ENCODE data around the gene SYNGR3. TPM values are rescaled to one million over a fixed set of nuclear protein-coding genes. Genes with fewer than 3 reads are reported as not detected.

The SYNGR3 gene
- total RNA-seq, 2 experiments from 2014 or later: 6.4 to 17.6 TPM

DNA sequence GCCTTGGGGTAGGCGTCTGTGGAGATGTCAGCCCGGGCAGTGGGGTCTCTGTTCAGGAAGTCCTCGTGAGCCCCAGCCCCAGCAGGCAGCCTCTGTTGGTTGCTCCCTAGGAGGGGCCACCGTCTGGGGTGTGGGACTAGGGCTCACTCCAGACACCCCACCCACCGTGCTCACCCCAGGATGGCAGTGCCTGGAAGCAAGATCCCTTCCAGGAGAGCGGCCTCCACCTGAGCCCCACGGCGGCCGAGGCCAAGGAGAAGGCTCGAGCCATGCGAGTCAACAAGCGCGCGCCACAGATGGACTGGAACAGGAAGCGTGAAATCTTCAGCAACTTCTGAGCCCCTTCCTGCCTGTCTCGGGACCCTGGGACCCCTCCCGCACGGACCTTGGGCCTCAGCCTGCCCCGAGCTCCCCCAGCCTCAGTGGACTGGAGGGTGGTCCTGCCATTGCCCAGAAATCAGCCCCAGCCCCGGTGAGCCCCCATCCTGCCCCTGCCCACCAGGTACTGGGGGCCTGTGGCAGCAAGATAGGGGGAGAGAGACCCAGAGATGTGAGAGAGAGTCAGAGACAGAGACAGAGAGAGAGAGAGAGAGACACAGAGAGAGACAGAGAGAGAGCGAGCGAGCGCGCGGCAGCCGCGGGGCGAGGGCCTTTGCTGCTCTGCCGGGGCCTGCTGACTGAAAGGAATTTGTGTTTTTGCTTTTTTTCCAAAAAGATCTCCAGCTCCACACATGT, 48.0 kb downstream of the SYNGR3 start:
- H3K9me3 Mint-ChIP-seq (ENCODE audit: low read depth): no peaks in the 10 kb centered on the region
- no peak overlapping the region for H3K4me3 Mint-ChIP-seq
- no peak for ATAC-seq
- no peaks in the 10 kb centered on the region for H3K36me3 Mint-ChIP-seq
- no peak overlapping the region for H3K27ac Mint-ChIP-seq
- CTCF ChIA-PET: no interaction called here
- no peak for DNase-seq
- H3K4me1 Mint-ChIP-seq: no peaks in the 10 kb centered on the region
- no peaks in the 10 kb centered on the region for H3K27me3 Mint-ChIP-seq

DNA sequence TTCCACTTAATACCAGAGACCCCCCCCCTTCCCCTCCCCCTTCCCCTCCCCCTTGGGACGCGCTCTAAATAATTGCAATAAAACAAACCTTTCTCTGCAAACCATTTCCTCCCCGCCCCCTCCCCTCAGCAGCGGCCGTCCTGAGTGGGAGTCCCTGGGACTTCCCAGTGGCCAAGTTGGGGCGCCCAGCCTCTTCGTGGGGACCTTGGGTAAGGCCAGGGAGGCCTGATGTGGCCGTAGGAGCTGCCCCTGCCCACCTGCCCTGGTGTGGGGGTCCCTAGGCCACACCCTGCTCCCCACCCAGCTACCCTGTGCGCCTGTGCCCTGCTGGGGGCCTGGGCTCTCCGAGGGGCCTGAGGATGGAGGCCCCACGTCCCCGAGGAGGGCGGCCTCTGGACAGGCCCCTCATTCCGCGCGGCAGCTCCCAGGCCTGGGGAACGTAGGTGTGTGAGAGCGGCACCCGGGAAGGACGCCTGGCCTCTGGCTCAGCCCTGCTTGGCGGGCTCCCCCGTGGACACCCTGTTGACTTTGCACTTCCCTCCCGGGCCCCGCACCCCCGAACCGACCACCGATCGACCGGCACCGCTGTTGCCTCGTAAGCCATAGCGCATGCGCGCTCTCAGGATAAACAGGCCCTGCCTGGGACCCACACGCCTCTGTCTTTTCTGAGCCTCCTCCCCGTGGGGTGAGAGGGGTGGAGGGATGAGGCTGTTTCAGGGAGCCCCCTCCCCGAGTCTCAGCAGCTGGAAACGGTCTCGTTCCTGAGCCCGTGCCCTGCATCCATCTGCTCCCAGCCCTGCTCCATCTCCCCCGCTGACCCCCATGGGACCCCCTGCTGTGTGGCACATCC, 48.8 kb downstream of the SYNGR3 start:
- CTCF ChIA-PET: interaction anchor here (1.0 kb wide), 1 partner anchor 102 kb away, joined by 3 read pairs; no protein-coding TSS in a partner anchor
- Mint-ChIP-seq H3K27me3 (no peaks in the 10 kb centered on the region), H3K36me3 (no peaks in the 10 kb centered on the region), H3K27ac (no peak overlapping the region), H3K9me3 (ENCODE audit: low read depth) (no peaks in the 10 kb centered on the region), H3K4me3 (no peak overlapping the region), H3K4me1 (no peaks in the 10 kb centered on the region)
- ATAC-seq (no peak), DNase-seq (no peak)

DNA sequence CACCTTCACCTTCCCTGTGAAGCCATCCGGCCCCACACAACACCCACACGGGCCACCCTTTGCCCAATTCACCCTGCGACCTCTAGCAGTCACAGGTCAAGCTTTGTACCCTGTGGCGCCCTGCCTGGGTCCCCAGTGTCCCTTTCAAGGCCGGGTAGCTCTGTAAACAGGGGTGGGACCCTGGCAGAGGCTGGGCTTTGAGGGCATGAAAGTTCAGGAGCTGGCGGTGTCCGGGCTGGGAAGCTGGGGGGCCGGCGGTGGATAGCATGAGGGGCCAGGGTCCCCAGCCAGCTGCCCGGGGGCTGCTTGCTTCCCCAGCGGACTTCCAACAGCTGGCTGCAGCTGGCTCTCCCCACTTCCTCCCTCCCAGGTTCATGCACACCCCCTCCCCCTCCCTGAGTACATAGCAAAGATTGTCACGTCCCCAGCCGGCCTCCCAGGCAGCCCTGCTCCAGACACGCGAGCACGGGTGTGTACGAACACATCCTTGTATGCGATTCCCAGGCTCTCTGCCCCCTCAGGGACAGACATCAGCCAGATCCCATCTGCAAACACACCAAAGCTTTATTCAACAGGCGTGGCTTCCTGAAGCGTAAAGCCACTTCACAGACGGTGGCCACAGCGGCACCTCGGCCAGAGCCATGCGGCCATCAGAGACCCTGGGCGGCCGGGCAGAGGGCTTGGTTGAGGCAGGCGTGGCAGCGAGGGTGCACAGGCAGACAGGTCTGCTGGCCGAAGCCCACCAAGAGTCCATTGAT, 49.7 kb downstream of the SYNGR3 start:
- H3K4me1 Mint-ChIP-seq: no peaks in the 10 kb centered on the region
- ATAC-seq: no peak
- CTCF ChIA-PET: interaction anchor here (0.7 to 1.0 kb wide), 2 partner anchors 12 to 101 kb away, joined by 3 read pairs; no protein-coding TSS in a partner anchor
- no peak overlapping the region for H3K4me3 Mint-ChIP-seq
- DNase-seq: no peak
- no peak overlapping the region for H3K27ac Mint-ChIP-seq
- no peaks in the 10 kb centered on the region for H3K27me3 Mint-ChIP-seq
- no peaks in the 10 kb centered on the region for H3K9me3 Mint-ChIP-seq (ENCODE audit: low read depth)
- no peaks in the 10 kb centered on the region for H3K36me3 Mint-ChIP-seq

DNA sequence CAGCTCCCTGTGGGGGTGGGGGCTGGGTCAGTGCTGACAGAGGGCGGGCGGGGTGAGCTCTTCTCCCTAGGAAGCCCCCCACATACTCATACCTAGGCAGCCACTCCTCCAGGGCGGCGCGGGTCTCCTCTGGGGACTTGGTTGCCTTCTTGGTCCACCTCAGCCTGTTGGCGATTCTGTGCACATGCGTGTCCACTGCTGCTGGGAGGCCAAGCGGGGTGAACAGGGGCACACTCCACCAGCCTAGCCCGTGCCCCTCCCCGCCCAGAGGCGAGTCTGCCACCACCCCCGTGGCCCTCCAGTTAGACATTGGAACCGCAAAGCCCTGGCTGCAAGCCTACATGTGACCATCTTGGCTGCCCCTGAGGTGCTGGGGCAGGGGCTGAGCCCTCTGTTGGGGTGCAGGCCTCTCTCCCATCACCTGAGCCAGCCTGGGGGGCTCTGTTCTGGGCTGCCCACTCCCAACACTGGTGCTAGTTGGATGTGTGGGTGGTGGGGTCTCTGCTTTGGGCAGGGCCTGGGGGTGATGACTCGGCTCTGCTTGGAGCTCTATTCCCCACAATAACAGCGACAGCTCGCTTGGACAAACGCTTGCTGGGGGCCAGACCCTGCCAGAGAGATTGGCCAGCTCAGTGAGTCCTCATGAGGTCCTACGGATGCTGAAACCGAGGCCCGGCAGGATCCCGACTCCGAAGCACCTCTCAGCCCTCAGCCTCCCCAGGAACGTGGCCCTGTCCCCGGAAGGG, 50.4 kb downstream of the SYNGR3 start:
- DNase-seq (no peak), ATAC-seq (no peak)
- Mint-ChIP-seq H3K36me3 (no peaks in the 10 kb centered on the region), H3K27ac (no peak overlapping the region), H3K4me3 (no peak overlapping the region), H3K27me3 (no peaks in the 10 kb centered on the region), H3K9me3 (ENCODE audit: low read depth) (no peaks in the 10 kb centered on the region), H3K4me1 (no peaks in the 10 kb centered on the region)
- CTCF ChIA-PET: interaction anchor here (0.7 to 1.4 kb wide), 2 partner anchors 13 to 100 kb away, joined by 3 to 4 read pairs; no protein-coding TSS in a partner anchor

- H3K36me3 Mint-ChIP-seq: no peaks in the 10 kb centered on the region
- H3K4me1 Mint-ChIP-seq: peaks cover 1% of the 10 kb centered on the region
- no peaks in the 10 kb centered on the region for H3K9me3 Mint-ChIP-seq (ENCODE audit: low read depth)
- no peaks in the 10 kb centered on the region for H3K27me3 Mint-ChIP-seq
- DNase-seq: no peak
- ATAC-seq: no peak
- no peak overlapping the region for H3K4me3 Mint-ChIP-seq
- CTCF ChIA-PET: interaction anchor here (0.9 to 1.4 kb wide), 2 partner anchors 18 to 99 kb away, joined by 3 to 4 read pairs; no protein-coding TSS in a partner anchor
- no peak overlapping the region for H3K27ac Mint-ChIP-seq
Measured at GRCh38 chr16:2040787-2041522, 51.2 kb downstream of the SYNGR3 start.

- CTCF ChIA-PET: interaction anchor here (0.9 kb wide), 1 partner anchor 20 kb away, joined by 3 read pairs; no protein-coding TSS in a partner anchor
- no peak overlapping the region for H3K27ac Mint-ChIP-seq
- DNase-seq (no peak), ATAC-seq (no peak)
- H3K27me3 Mint-ChIP-seq: no peaks in the 10 kb centered on the region
- no peaks in the 10 kb centered on the region for H3K36me3 Mint-ChIP-seq
- no peak overlapping the region for H3K4me3 Mint-ChIP-seq
- peaks cover 10% of the 10 kb centered on the region for H3K4me1 Mint-ChIP-seq
- no peaks in the 10 kb centered on the region for H3K9me3 Mint-ChIP-seq (ENCODE audit: low read depth)
Measured at GRCh38 chr16:2042171-2042985, 52.6 kb downstream of the SYNGR3 start.

- H3K27ac Mint-ChIP-seq: no peak overlapping the region
- no peaks in the 10 kb centered on the region for H3K36me3 Mint-ChIP-seq
- CTCF ChIA-PET: no interaction called here
- peaks cover 10% of the 10 kb centered on the region for H3K4me1 Mint-ChIP-seq
- H3K4me3 Mint-ChIP-seq: no peak overlapping the region
- no peaks in the 10 kb centered on the region for H3K9me3 Mint-ChIP-seq (ENCODE audit: low read depth)
- DNase-seq (no peak), ATAC-seq (no peak)
- no peaks in the 10 kb centered on the region for H3K27me3 Mint-ChIP-seq
Measured at GRCh38 chr16:2042986-2043666, 53.4 kb downstream of the SYNGR3 start.

Other genes starting within 250 kb of the SYNGR3 start
- gene NME3, start 218.4 kb upstream of the SYNGR3 start, total RNA-seq: 10 to 100 TPM; 46.0 to 50.4 TPM
- gene EME2, start 217.2 kb upstream of the SYNGR3 start, total RNA-seq: 10 to 100 TPM; 22.3 to 34.6 TPM
- 100 to 1,000 TPM; 134 to 154 TPM for gene MRPS34, start 216.8 kb upstream of the SYNGR3 start, total RNA-seq
- 10 to 100 TPM; 35.7 to 36.5 TPM for gene SPSB3, start 207.4 kb upstream of the SYNGR3 start, total RNA-seq
- gene NUBP2, start 207.0 kb upstream of the SYNGR3 start, total RNA-seq: 10 to 100 TPM; 52.5 to 64.0 TPM
- gene IGFALS, start 196.3 kb upstream of the SYNGR3 start, total RNA-seq: not detected
- gene HAGH, start 163.1 kb upstream of the SYNGR3 start, total RNA-seq: 10 to 100 TPM; 44.1 to 44.2 TPM
- 10 to 100 TPM; 11.3 to 12.9 TPM for gene FAHD1, start 162.8 kb upstream of the SYNGR3 start, total RNA-seq
- not detected for gene MEIOB, start 117.8 kb upstream of the SYNGR3 start, total RNA-seq
- gene HS3ST6, start 71.6 kb upstream of the SYNGR3 start, total RNA-seq: not detected
- 10 to 100 TPM; 14.5 to 19.8 TPM for gene MSRB1, start 46.8 kb upstream of the SYNGR3 start, total RNA-seq
- under 1 TPM in 1 of 2 experiments, not detected in 1; 0.42 TPM for gene RPL3L, start 35.3 kb upstream of the SYNGR3 start, total RNA-seq
- gene NDUFB10, start 30.4 kb upstream of the SYNGR3 start, total RNA-seq: 100 to 1,000 TPM; 148 to 158 TPM
- gene RPS2, start 25.1 kb upstream of the SYNGR3 start, total RNA-seq: 1,000 to 10,000 TPM; 2,823 to 3,048 TPM
- not detected for gene RNF151, start 23.1 kb upstream of the SYNGR3 start, total RNA-seq
- gene TBL3, start 17.9 kb upstream of the SYNGR3 start, total RNA-seq: 10 to 100 TPM; 41.9 to 42.3 TPM
- gene NOXO1, start 8.5 kb upstream of the SYNGR3 start, total RNA-seq: under 1 TPM in 1 of 2 experiments, not detected in 1; 0.26 TPM
- gene GFER, start 5.8 kb upstream of the SYNGR3 start, total RNA-seq: 10 to 100 TPM; 33.5 to 40.9 TPM
- 10 to 100 TPM; 76.2 to 94.5 TPM for gene ZNF598, start 19.9 kb downstream of the SYNGR3 start, total RNA-seq
- 1 to 10 TPM; 1.1 to 6.3 TPM for gene NPW, start 29.8 kb downstream of the SYNGR3 start, total RNA-seq
- gene NHERF2, start 36.9 kb downstream of the SYNGR3 start, total RNA-seq: 1 to 10 TPM; 1.3 to 2.2 TPM
- gene NTHL1, start 57.9 kb downstream of the SYNGR3 start, total RNA-seq: 10 to 100 TPM; 34.3 to 37.5 TPM
- 100 to 1,000 TPM; 101 to 115 TPM for gene TSC2, start 58.0 kb downstream of the SYNGR3 start, total RNA-seq
- gene PKD1, start 145.9 kb downstream of the SYNGR3 start, total RNA-seq: 100 to 1,000 TPM in 1 of 2 experiments, 10 to 100 TPM in 1; 60.1 to 100 TPM
- under 1 TPM; 0.68 to 0.70 TPM for gene RAB26, start 158.7 kb downstream of the SYNGR3 start, total RNA-seq
- 10 to 100 TPM; 59.5 to 72.9 TPM for gene TRAF7, start 165.8 kb downstream of the SYNGR3 start, total RNA-seq
- under 1 TPM in 1 of 2 experiments, not detected in 1; 0.09 TPM for gene CASKIN1, start 206.6 kb downstream of the SYNGR3 start, total RNA-seq
- gene MLST8, start 215.5 kb downstream of the SYNGR3 start, total RNA-seq: 10 to 100 TPM; 38.9 to 45.7 TPM
- gene BRICD5, start 220.9 kb downstream of the SYNGR3 start, total RNA-seq: 10 to 100 TPM; 13.2 to 20.4 TPM
- gene PGP, start 224.9 kb downstream of the SYNGR3 start, total RNA-seq: 10 to 100 TPM; 29.8 to 34.8 TPM
- 10 to 100 TPM; 31.3 to 37.1 TPM for gene E4F1, start 233.6 kb downstream of the SYNGR3 start, total RNA-seq
- gene DNASE1L2, start 246.5 kb downstream of the SYNGR3 start, total RNA-seq: 1 to 10 TPM; 1.5 to 2.0 TPM

Measured in activated CD8-positive, alpha-beta memory T cell treated with anti-CD3 and anti-CD28 coated beads, Interleukin-2, amount 10 ng/mL, durations not matched to agents 7 days and 5 days (primary cell).